GM18858 (cell line): ENCODE data around the gene GLB1L3.
"Not testable (repeated sequence)": the region's sequence is repeated elsewhere in the genome, so short reads cannot be mapped to it uniquely, and the experiment has no call there.

Experiments used
- ATAC-seq: cut with Tn5 transposase; IDR thresholded peaks from one replicate; pipeline ENCODE4 v1.9.1; 2021; ENCODE audit not compliant: unreplicated experiment

The GLB1L3 gene

DNA sequence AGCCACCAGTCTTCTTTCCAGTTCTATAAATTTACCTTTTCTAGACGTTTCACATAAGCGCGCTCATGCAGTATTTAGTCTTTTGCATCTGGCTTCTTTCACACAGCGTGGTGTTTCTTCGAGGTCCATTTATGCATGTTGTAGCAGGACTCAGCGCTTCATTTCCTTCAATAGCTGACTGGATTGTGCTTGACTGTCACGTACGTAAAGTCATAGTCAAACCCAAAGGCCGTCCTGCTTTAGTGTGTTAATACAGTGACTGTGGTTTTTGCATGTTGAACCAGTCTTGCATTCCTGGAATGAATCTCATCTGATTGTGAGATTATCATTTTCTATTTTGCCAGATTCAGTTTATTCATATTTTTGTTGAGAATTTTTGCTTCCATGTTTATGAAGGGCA is 18.5 kb downstream of the GLB1L3 start:
- ATAC-seq = no peak

DNA sequence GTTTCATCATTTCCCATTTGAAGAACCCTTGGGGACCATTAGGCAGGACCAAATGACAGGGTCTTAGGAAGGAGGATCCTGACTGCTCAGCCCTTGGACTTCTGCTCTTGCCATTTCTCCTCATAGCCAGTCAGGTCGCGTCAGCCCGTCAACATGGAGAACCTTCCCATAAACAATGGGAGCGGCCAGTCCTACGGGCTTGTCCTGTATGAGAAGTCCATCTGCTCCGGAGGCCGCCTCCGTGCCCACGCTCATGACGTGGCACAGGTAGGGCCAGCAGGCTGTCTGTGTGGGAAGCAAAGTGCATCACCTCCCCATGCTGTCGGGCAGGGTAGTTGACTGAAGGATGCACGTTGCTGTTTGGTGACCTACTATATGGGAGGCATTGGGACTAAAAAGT is 36.0 kb downstream of the GLB1L3 start:
- no peak for ATAC-seq

GRCh38 chr11:134312807-134313206 is 36.6 kb downstream of the GLB1L3 start:
- ATAC-seq = no peak

- ATAC-seq = no peak
Measured at GRCh38 chr11:134313379-134313778, 37.2 kb downstream of the GLB1L3 start.

GRCh38 chr11:134313821-134314607 is 37.8 kb downstream of the GLB1L3 start:
- ATAC-seq = no peak

GRCh38 chr11:134317103-134317502 is 40.9 kb downstream of the GLB1L3 start:
- no peak for ATAC-seq

DNA sequence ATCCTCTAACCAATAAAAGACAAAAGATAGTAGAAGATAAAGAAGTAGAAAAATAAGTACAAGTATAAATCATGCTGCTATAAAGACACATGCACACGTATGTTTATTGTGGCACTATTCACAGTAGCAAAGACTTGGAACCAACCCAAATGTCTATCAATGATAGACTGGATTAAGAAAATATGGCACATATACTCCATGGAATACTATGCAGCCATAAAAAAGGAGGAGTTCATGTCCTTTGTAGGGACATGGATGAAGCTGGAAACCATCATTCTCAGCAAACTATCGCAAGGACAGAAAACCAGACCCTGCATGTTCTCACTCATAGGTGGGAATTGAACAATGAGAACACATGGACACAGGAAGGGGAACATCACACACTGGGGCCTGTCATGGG is 45.2 kb downstream of the GLB1L3 start:
- not testable (repeated sequence) for ATAC-seq

DNA sequence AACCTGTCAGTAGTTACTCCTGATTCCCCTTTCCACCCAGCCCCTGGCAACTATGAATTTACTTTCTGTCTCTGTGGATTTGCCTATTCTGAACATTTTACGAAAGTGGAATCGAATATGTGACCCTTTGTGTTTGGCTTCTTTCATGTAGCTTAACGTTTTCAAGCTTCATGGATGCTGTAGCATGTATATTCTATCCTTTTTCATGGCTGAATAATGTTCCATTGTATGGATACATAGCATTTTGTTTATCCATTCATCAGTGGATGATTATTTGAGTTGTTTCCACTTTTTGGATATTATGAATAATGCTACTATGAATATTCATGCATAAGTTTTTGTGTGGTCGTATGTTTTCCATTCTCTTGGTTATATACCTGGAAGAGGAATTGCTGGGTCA is 46.4 kb downstream of the GLB1L3 start:
- ATAC-seq = no peak

DNA sequence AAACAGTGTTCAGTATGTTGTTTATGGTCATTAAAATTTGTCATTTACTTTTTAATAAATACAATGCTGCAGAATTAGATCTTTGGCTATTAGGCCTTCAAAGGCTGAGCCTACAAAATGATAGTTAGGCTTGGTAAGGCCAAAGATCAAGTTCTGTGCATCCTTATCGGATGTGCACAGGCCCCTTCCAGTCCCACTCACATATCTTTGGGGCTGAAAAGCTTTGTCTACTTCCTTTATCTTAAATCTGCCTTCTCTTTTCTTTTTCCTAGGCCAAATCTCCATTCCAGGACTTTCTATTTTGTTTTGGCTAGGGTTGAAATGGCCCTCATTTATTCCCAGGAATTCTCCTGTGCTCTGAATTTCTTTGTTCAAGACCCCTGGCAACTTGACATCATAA is 52.3 kb downstream of the GLB1L3 start:
- no peak for ATAC-seq

DNA sequence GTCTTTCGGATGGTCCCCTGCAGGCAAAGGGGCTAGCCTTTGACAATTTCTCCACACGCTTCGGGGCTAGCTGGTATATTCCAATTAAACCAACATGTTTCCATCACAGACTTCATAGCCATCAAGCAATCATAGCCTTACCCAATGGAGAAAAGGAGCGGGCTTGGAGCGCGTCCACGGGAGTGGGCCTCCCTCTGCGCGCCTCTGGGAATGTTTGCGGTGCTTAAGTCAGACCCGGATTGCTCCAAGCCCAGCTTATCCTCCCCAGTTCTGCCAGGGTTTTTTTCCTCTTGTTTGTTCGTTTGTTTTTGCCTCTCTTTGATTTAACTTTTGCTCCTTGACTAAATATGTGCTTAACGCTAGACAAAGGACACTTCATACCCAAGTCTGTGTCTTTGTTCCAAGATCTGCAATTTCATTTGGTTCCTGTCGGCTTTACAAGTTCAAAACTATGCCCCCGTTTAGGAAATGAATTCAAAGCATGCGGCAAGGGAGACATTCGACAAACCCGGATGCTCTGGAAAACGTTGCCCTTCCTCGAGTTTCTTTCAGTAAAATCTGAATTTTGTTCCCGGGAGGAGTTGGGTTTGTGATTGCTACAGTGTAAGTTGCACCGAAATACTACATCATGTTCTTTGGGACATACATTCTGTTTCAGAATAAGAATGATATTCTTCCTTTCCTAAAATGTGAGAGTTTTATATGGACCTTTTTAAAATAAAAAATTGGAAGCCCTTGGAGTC is 54.6 kb downstream of the GLB1L3 start:
- no peak for ATAC-seq

GRCh38 chr11:134331354-134332188 is 55.4 kb downstream of the GLB1L3 start, which contains the start of gene GLB1L2:
Gene GLB1L2 (plus strand): TSS chr11:134331988. CDS start chr11:134332062, 74 bp downstream.
- ATAC-seq = no peak

DNA sequence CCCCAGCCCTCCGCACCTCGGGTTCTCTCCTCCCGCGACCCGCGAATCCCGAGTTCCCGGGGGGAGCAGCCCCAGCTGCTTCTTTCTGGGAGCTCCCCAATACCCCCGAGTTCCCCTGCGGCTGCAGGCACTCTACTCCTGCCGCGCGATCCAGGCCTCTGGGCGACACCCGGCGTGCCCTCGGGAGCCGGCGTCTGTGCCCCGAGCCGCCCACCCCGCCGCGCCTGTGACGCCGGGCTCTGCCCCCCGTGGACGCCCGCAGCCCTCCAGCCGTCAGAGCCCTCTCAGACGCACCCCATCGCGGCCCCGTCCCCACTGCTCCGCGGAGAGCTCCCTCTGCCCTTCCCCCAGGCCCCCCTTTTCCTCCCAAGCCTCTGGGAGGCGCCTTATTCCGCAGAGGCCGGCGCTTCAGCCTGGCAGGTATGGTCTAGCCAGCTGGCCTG is 56.0 kb downstream of the GLB1L3 start:
- ATAC-seq = no peak

GRCh38 chr11:134332782-134333181 is 56.6 kb downstream of the GLB1L3 start:
- no peak for ATAC-seq

DNA sequence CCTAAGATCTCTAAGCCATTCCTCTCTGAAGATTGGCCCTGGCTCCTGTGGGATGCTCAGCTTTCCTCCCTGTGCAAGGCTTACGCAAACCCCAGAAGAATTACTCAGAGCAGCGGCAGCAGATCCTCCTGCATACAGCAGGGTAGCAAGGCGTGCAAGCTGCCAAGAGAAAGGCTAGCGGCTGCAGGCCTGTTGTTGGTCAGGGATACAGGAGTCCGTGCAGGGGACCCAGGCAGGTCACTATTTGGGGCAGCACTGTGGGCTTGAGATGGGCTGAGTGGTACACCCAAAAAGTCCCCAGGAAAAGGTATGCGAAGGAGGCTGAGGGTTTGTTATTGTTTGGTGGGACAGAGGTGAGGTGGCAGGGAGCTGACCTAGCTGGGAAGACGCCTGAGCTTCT is 57.1 kb downstream of the GLB1L3 start:
- ATAC-seq = no peak

DNA sequence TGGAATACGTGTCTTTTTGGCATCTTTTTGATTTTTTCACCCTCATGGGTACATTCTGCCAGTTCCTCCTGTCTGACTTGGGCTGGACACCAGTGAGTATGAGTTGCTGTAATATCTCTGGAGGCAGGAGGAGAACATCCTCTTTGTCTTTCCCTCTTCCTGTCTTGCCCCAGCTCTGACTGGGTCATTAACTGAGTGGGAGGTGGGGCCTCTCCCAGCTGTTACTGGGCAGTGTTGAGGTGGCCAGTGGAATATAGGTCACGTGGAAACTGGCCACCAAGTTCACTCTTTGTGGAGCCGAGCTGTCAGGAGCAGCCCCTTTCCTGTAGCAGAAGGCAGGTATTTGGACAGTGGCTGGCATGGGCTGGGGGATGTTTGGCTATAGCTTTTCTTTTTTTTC is 57.8 kb downstream of the GLB1L3 start:
- ATAC-seq = no peak

- no peak for ATAC-seq
Measured at GRCh38 chr11:134334796-134335571, 58.8 kb downstream of the GLB1L3 start.

DNA sequence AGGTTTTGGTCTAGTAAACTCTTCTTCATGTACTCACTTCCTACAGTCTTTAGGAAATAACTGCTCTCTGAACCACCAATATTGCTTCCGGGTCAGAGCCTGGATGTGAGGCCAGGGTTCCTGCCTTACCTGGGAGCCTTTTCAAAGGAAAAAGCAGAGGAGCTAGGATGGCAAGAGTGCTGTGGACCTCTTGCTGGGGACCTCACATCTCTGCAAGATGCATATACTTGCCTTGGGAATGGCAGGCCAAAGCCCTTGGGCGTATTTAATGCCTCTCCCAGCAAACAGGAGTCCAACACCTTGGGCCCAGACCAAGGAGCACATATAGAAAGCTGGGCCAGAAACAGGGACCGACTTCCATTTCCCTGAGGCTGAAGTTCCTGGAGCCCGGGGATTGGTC is 60.9 kb downstream of the GLB1L3 start:
- ATAC-seq = no peak

DNA sequence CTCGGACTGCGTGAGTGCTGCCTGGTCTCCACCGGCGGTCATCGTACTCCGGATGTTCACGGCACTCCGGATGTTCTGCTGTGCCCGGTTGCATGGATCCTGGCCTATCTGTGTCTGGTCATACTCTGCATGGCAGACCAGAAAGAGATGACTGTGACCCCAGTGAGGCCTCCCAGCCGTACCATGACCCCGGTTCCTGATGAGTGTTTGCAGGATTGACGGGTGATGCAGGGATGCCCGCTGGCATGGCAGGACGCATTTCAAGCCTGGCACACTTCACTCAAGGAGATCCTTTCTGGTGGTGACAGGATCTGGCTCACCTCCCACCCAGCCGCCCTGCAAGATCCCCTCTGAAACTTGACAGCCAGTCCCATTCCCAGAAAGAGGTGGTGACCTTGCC is 61.9 kb downstream of the GLB1L3 start:
- ATAC-seq = no peak

GRCh38 chr11:134338654-134339053 is 62.5 kb downstream of the GLB1L3 start:
- no peak for ATAC-seq

GRCh38 chr11:134339756-134340155 is 63.6 kb downstream of the GLB1L3 start:
- no peak for ATAC-seq
